Measurements from ENCODE around the gene SPATS2L. TPM values are rescaled to one million over a fixed set of nuclear protein-coding genes. Genes with fewer than 3 reads are reported as not detected.
A peak's percentile ranks its signal among the peaks of the same experiment; 100 is the strongest.

The SPATS2L gene
- total RNA-seq, 1 experiment from 2014 or later, result 47.3 TPM

DNA sequence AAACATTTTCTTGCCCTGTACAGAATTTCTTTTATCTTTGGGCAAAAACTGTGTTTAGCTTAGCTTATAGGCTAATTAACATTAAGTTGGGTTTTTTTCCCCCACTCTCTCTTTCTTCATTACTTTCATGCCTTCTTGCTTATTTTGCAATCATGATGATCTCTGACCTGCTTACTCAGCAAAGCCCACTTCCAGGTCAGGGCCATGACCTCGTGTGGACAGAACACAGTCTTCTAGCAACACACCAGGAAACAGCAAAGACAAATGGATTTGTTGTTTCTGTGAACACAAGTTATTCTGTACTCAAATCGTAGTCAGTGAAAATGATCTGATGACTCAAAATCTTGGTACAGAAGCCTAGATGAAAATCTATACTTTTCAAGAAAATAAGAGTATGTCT lies 60.7 kb downstream of the SPATS2L start:
- Mint-ChIP-seq H3K4me3 (no peak overlapping the region), H3K27ac (peak overlapping the region in 2 of 3 experiments; percentile 11 to 71; a peak in 3 of 7 replicates), H3K36me3 (ENCODE audit: insufficient read depth in 1 of 3, low read depth in 3 of 3) (no peaks in the 10 kb centered on the region; a peak in 1 of 7 replicates), H3K4me1 (peaks cover 43 to 47% of the 10 kb centered on the region in 2 experiments), H3K27me3 (ENCODE audit: low read depth) (no peaks in the 10 kb centered on the region), H3K9me3 (no peaks in the 10 kb centered on the region)
- WGBS (ENCODE audit: extremely low coverage, insufficient read length, low lambda C conversion rate), result no CpG with 5 or more reads among the region's 2 CpGs
- Histone ChIP-seq H3K23ac (ENCODE audit: insufficient read length, low read depth, low read length) (no peak overlapping the region), H4K91ac (ENCODE audit: insufficient read length, low read depth, low read length) (no peak overlapping the region), H3T11ph (ENCODE audit: low read length) (no peak overlapping the region), H2BK5ac (ENCODE audit: insufficient read length, low read length) (no peak overlapping the region), H2BK12ac (ENCODE audit: insufficient read length, low read depth, low read length) (no peak overlapping the region), H4K5ac (ENCODE audit: insufficient read length, low read depth, low read length) (no peak overlapping the region), H3K9me3 (ENCODE audit: control insufficient read depth, low read depth, low read length) (no peaks in the 10 kb centered on the region), H3K4ac (ENCODE audit: low read depth, low read length) (no peak overlapping the region), H3K14ac (ENCODE audit: insufficient read depth, low read length) (no peak overlapping the region), H3K56ac (ENCODE audit: insufficient read length, low read depth, low read length) (no peak overlapping the region), H2BK15ac (ENCODE audit: low read depth, low read length) (no peak overlapping the region), H2BK120ac (ENCODE audit: low read depth, low read length, poor library complexity, severe bottlenecking) (no peak overlapping the region), H2BK20ac (ENCODE audit: low read depth, low read length, poor library complexity, severe bottlenecking) (no peak overlapping the region), H3K18ac (ENCODE audit: insufficient read length, low read depth, low read length) (no peak overlapping the region), H3K79me1 (ENCODE audit: insufficient read depth, low read depth, low read length, poor library complexity, severe bottlenecking) (peaks cover 4% of the 10 kb centered on the region), H3K27me3 (ENCODE audit: insufficient read depth, low read length) (no peaks in the 10 kb centered on the region), H3K79me2 (ENCODE audit: insufficient read depth, low read length) (peaks cover 24% of the 10 kb centered on the region), H2AFZ (ENCODE audit: low read length) (no peak overlapping the region), H4K8ac (replicated peaks; ENCODE audit: insufficient read length, low read depth, low read length) (no peak overlapping the region), H3K4me1 (ENCODE audit: insufficient read depth, low read length) (peaks cover 6% of the 10 kb centered on the region), H2AK5ac (ENCODE audit: insufficient read length, low read length) (no peak overlapping the region), H3K4me2 (ENCODE audit: insufficient read depth, insufficient read length, low read length) (no peak overlapping the region), H4K20me1 (ENCODE audit: control insufficient read depth, insufficient read depth, insufficient read length) (no peaks in the 10 kb centered on the region), H3K27ac (ENCODE audit: insufficient read length, low read depth, low read length) (no peak overlapping the region), H3K23me2 (ENCODE audit: insufficient read length, low read depth, low read length, poor library complexity, severe bottlenecking) (no peaks in the 10 kb centered on the region), H3K9ac (ENCODE audit: extremely low read depth, insufficient read length, low read length) (no peak overlapping the region)
- TF ChIP-seq, protein P1, sequence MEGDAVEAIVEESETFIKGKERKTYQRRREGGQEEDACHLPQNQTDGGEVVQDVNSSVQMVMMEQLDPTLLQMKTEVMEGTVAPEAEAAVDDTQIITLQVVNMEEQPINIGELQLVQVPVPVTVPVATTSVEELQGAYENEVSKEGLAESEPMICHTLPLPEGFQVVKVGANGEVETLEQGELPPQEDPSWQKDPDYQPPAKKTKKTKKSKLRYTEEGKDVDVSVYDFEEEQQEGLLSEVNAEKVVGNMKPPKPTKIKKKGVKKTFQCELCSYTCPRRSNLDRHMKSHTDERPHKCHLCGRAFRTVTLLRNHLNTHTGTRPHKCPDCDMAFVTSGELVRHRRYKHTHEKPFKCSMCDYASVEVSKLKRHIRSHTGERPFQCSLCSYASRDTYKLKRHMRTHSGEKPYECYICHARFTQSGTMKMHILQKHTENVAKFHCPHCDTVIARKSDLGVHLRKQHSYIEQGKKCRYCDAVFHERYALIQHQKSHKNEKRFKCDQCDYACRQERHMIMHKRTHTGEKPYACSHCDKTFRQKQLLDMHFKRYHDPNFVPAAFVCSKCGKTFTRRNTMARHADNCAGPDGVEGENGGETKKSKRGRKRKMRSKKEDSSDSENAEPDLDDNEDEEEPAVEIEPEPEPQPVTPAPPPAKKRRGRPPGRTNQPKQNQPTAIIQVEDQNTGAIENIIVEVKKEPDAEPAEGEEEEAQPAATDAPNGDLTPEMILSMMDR (conservative IDR thresholded peaks at IDR 0.05), result no peak
- DNase-seq, result no peak
